ENCODE results near the gene ACAA1. TPM values are rescaled to one million over a fixed set of nuclear protein-coding genes. Genes with fewer than 3 reads are reported as not detected.

Gene ACAA1
- total and polyA plus RNA-seq, 2 of the 13 experiments (the other 11 are each of a cell fraction or from before 2014, with no cell fraction given), result 60.8 to 188 TPM

DNA sequence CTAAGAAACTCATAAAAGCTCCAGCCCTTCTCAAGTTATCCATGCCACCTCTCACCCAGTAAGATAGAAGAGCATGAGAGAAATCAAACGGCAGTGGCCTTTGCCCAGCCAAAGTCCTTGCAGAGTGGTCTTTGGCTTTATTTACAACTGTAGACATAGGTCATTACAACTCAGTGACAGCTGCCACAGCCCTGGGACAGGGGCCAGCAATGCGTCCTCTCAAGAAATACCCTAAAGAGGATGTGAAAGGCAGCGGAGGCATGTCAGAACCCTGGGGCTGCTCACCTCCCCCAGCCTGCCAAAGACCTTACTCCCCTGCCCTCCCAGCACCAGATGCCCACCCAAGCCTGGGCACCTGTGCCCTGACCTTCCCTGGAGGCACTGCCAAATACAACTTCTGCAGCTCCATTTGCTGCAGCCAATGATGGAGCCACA is 6.3 kb downstream of the ACAA1 start (continued):
- TF ChIP-seq ZNF883 (CRISPR knock-in tag; IDR thresholded peaks at IDR 0.05; ENCODE audit: not compliant biosample characterization) (no peak), ZBTB20 (CRISPR knock-in tag; IDR thresholded peaks at IDR 0.05; ENCODE audit: borderline replicate concordance, low read depth) (peak; percentile 50; the same call in 1 of the 2 replicates), RFXANK (CRISPR knock-in tag; IDR thresholded peaks at IDR 0.05) (no peak), ZNF724P (CRISPR knock-in tag; IDR thresholded peaks at IDR 0.05; ENCODE audit: borderline replicate concordance) (no peak), ZNF124 (CRISPR knock-in tag; IDR thresholded peaks at IDR 0.05) (no peak), MED13 (CRISPR knock-in tag; IDR thresholded peaks at IDR 0.05) (no peak), ZNF143 (CRISPR knock-in tag; IDR thresholded peaks at IDR 0.05) (no peak), THAP11 (CRISPR knock-in tag; IDR thresholded peaks at IDR 0.05) (peak; percentile 61; the same call in 1 of the 2 replicates), MBD4 (IDR thresholded peaks at IDR 0.05; ENCODE audit: borderline replicate concordance, low read length) (no peak), ZNF546 (CRISPR knock-in tag; conservative IDR thresholded peaks at IDR 0.05) (no peak), XBP1 (CRISPR knock-in tag; IDR thresholded peaks at IDR 0.05) (no peak), ZNF451 (CRISPR knock-in tag; IDR thresholded peaks at IDR 0.05) (no peak), HDAC2 (CRISPR knock-in tag; IDR thresholded peaks at IDR 0.05) (peak; percentile 84), MIER2 (CRISPR knock-in tag; IDR thresholded peaks at IDR 0.05) (no peak), NAIF1 (CRISPR knock-in tag; IDR thresholded peaks at IDR 0.05; ENCODE audit: borderline replicate concordance) (no peak), HMG20B (CRISPR knock-in tag; conservative IDR thresholded peaks at IDR 0.05) (no peak), SP4 (CRISPR knock-in tag; IDR thresholded peaks at IDR 0.05) (no peak), ZFAT (CRISPR knock-in tag; conservative IDR thresholded peaks at IDR 0.05) (no peak), NFE2 (CRISPR knock-in tag; IDR thresholded peaks at IDR 0.05) (no peak), ZNF678 (CRISPR knock-in tag; IDR thresholded peaks at IDR 0.05) (no peak), CCAR2 (optimal IDR thresholded peaks at IDR 0.05; ENCODE audit: low read depth, low read length) (no peak), FLYWCH1 (CRISPR knock-in tag; IDR thresholded peaks at IDR 0.05) (no peak), ARNT2 (CRISPR knock-in tag; IDR thresholded peaks at IDR 0.05; ENCODE audit: low read depth) (no peak), NR2F6 (IDR thresholded peaks at IDR 0.05) (peak; percentile 55; the same call in 1 of the 2 replicates), NR2F6 (CRISPR knock-in tag; IDR thresholded peaks at IDR 0.05) (peak; percentile 60; the same call in 1 of the 2 replicates), SRF (IDR thresholded peaks at IDR 0.05; ENCODE audit: low read depth, low read length) (no peak), ASH2L (IDR thresholded peaks at IDR 0.05; ENCODE audit: insufficient read length, low read depth, low read length) (peak; percentile 57)
- TF ChIP-seq, protein P1, sequence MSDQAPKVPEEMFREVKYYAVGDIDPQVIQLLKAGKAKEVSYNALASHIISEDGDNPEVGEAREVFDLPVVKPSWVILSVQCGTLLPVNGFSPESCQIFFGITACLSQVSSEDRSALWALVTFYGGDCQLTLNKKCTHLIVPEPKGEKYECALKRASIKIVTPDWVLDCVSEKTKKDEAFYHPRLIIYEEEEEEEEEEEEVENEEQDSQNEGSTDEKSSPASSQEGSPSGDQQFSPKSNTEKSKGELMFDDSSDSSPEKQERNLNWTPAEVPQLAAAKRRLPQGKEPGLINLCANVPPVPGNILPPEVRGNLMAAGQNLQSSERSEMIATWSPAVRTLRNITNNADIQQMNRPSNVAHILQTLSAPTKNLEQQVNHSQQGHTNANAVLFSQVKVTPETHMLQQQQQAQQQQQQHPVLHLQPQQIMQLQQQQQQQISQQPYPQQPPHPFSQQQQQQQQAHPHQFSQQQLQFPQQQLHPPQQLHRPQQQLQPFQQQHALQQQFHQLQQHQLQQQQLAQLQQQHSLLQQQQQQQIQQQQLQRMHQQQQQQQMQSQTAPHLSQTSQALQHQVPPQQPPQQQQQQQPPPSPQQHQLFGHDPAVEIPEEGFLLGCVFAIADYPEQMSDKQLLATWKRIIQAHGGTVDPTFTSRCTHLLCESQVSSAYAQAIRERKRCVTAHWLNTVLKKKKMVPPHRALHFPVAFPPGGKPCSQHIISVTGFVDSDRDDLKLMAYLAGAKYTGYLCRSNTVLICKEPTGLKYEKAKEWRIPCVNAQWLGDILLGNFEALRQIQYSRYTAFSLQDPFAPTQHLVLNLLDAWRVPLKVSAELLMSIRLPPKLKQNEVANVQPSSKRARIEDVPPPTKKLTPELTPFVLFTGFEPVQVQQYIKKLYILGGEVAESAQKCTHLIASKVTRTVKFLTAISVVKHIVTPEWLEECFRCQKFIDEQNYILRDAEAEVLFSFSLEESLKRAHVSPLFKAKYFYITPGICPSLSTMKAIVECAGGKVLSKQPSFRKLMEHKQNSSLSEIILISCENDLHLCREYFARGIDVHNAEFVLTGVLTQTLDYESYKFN (CRISPR knock-in tag; conservative IDR thresholded peaks at IDR 0.05), result peak; percentile 97
- TF ChIP-seq, protein P2, sequence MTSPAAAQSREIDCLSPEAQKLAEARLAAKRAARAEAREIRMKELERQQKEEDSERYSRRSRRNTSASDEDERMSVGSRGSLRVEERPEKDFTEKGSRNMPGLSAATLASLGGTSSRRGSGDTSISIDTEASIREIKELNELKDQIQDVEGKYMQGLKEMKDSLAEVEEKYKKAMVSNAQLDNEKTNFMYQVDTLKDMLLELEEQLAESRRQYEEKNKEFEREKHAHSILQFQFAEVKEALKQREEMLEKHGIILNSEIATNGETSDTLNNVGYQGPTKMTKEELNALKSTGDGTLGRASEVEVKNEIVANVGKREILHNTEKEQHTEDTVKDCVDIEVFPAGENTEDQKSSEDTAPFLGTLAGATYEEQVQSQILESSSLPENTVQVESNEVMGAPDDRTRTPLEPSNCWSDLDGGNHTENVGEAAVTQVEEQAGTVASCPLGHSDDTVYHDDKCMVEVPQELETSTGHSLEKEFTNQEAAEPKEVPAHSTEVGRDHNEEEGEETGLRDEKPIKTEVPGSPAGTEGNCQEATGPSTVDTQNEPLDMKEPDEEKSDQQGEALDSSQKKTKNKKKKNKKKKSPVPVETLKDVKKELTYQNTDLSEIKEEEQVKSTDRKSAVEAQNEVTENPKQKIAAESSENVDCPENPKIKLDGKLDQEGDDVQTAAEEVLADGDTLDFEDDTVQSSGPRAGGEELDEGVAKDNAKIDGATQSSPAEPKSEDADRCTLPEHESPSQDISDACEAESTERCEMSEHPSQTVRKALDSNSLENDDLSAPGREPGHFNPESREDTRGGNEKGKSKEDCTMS (CRISPR knock-in tag; conservative IDR thresholded peaks at IDR 0.05), result no peak
- TF ChIP-seq, protein P3, sequence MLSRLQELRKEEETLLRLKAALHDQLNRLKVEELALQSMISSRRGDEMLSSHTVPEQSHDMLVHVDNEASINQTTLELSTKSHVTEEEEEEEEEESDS (CRISPR knock-in tag; IDR thresholded peaks at IDR 0.05; ENCODE audit: borderline replicate concordance), result no peak
